ENCODE data around the gene NENF. TPM values are rescaled to one million over a fixed set of nuclear protein-coding genes. Genes with fewer than 3 reads are reported as not detected.

The NENF gene
- total RNA-seq, 2 donors from 2014 or later = 56.8 to 134 TPM

DNA sequence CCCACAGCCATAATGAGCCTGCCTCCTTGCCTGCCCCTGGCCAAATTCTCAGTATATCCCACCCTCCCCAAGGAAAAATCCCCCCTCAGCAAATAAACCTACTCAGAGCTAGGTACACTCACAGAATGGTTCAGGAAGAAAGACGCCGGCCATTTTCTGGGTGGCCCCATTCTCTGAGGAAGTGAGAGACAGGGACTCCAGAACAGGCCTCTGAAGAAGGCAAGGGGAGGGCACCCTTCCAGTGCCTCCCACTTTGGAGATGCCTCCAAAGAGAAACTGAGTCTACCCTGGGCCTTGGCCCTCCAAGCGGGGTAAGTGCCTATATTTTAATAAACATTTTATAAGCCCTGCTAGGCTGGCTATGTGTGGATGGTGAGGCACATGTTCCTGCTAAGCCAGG lies 20.3 kb upstream of the NENF start:
- Histone ChIP-seq H3K27me3 (no peaks in the 10 kb centered on the region), H3K9me3 (no peaks in the 10 kb centered on the region), H3K27ac (no peak overlapping the region), H3K4me3 (no peak overlapping the region), H3K36me3 (peaks cover 12% of the 10 kb centered on the region), H3K4me1 (peaks cover 0 to 14% of the 10 kb centered on the region in 2 donors)
- TF ChIP-seq, protein P1, sequence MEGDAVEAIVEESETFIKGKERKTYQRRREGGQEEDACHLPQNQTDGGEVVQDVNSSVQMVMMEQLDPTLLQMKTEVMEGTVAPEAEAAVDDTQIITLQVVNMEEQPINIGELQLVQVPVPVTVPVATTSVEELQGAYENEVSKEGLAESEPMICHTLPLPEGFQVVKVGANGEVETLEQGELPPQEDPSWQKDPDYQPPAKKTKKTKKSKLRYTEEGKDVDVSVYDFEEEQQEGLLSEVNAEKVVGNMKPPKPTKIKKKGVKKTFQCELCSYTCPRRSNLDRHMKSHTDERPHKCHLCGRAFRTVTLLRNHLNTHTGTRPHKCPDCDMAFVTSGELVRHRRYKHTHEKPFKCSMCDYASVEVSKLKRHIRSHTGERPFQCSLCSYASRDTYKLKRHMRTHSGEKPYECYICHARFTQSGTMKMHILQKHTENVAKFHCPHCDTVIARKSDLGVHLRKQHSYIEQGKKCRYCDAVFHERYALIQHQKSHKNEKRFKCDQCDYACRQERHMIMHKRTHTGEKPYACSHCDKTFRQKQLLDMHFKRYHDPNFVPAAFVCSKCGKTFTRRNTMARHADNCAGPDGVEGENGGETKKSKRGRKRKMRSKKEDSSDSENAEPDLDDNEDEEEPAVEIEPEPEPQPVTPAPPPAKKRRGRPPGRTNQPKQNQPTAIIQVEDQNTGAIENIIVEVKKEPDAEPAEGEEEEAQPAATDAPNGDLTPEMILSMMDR (IDR thresholded peaks at IDR 0.05) = no peak
- no peak for DNase-seq (ENCODE audit: low spot score)

DNA sequence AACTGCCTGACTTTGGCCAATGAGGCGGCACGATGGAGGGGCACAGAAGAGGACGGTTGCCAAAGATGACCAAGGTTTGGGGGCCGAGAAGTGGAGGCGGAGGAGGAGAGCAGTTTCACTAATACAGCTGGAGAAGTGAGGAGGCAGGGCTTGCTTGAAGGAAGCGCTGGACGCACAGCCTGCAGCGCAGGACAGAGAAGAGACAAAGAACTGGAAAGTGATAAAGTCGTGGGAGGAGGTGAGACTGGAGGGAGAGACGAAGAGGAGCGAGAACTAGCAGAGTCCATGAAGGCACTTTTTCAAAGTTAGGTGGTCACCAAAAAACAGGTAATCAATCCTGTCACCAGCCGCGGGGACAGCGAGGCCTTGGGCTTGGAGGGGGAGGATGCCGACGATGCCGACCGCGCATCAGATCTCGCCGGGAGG lies 18.8 kb upstream of the NENF start:
- Histone ChIP-seq H3K4me1 (peaks cover 0 to 14% of the 10 kb centered on the region in 2 donors), H3K9me3 (no peaks in the 10 kb centered on the region)

DNA sequence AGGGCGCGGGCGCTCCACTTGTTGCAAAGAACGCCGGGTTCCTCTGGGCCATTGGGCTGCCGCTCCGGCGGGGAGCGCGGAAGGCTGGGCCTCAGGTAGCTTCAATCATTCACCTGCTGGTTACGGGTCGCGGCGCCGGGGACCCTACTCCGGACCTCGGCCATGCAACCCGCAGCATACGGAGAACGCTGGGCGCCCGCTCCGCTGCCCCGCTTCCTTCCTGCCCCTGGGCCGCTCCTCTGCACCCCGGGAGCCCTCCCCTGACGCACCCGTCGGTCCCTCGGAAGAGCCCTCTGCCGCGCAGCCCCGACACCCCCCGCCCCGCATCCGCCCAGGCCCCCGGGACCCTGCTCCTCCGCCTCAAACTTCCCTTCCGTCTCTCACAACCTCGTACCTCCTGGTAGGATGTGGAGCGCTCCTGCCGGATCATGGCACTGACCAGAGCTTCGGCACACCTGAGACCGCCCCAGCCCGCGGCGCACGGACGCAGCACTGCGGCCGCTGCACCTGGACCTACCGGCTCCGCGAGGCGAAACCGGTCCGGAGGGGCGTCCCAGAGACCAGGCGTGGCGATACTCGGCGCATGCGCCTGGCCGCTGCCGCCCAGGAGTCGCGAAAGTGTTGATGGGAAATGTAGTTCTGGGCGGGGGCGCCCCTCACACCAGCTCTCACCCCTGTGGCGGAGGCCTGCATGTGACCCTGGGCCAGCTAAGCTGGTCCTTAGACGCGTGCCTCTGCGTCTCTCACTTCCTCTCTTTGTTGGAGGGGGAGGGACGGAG lies 18.2 kb upstream of the NENF start, which contains the start of gene PACC1:
Gene PACC1 (minus strand): TSS at position 559 of the 779 bp plus-strand sequence. CDS start 129 bp downstream, at position 430.
- no peaks in the 10 kb centered on the region for H3K9me3 ChIP-seq
- peaks cover 0 to 14% of the 10 kb centered on the region in 2 donors for H3K4me1 ChIP-seq
- H3K27ac ChIP-seq = peak within 1 kb of the TSS; percentile 50 to 59
- DNase-seq (ENCODE audit: low spot score) = peak; percentile 93
- TF ChIP-seq, protein P1 (IDR thresholded peaks at IDR 0.05) = peak in 1 of 2 donors; percentile 42
- peaks cover 9% of the 10 kb centered on the region for H3K36me3 ChIP-seq
- H3K27me3 ChIP-seq = no peaks in the 10 kb centered on the region
- peak within 1 kb of the TSS; percentile 73 to 86 for H3K4me3 ChIP-seq

More for the DNA sequence above, 18.8 kb upstream of the NENF start:
- TF ChIP-seq, protein P1 (IDR thresholded peaks at IDR 0.05) = no peak
- Histone ChIP-seq H3K27ac (peak overlapping the region in 1 of 2 donors; percentile 59), H3K4me3 (peak overlapping the region; percentile 73 to 86), H3K27me3 (no peaks in the 10 kb centered on the region), H3K36me3 (peaks cover 10% of the 10 kb centered on the region)
- no peak for DNase-seq (ENCODE audit: low spot score)

DNA sequence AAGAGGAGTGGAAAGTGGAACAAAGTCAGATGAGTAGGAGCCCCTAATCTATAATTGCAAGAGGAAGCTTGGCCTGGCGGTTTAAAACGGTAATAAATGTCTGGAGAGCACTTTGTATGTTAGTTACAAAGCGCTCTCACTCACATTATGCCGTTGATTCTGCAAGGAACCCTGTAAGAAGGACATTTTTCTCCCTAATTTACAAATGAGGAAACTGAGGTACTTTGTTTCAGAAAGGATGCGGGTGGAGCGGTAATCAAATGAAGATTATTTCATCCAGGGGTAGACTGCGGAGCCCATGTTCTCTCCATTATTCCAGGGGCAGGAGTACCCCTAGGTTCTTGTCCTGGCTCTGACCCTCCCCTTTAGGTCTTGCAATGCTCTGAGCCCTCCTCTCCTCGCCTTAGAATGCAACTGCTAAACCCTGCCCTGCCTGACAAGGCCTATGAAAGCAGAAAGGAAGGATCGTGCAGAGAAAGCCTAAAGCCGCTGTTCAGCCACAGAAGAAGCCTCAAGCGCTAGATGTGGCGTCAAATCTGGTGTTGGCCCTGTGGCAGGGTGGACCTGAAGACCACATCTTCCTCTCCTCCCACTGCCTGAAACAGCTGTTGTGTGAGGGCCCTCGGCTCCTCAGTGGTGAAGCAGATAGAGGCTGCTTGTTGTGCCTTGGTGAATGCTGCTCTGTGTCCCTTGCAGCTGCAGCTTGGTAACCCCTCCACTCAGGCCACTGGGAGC lies 17.4 kb upstream of the NENF start:
- H3K4me3 ChIP-seq = peak overlapping the region; percentile 73 to 86
- H3K27ac ChIP-seq = peak overlapping the region; percentile 50 to 59
- H3K4me1 ChIP-seq = peaks cover 0 to 14% of the 10 kb centered on the region in 2 donors
- H3K9me3 ChIP-seq = no peaks in the 10 kb centered on the region
- TF ChIP-seq, protein P1 (IDR thresholded peaks at IDR 0.05) = no peak
- no peaks in the 10 kb centered on the region for H3K27me3 ChIP-seq
- no peak for DNase-seq (ENCODE audit: low spot score)
- peaks cover 2% of the 10 kb centered on the region for H3K36me3 ChIP-seq

DNA sequence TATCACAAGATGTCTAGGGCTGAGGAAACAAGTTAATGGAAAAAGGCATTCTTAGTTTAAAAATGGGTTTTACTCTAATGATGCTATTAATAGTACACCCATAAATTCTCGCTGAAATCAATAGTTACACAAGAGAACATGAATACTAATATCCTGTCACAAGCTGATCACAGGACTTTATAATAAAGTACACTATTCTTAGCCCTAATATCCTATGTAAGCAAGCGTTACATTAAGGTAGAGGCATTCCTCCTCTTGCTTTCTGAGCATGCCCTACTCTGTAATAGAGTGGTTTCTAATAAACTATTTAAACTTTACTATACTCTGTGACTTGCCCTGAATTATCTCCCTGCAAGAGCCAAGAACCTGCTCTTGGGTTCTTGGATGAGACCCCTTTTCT lies 11.6 kb upstream of the NENF start:
- Histone ChIP-seq H3K9me3 (no peaks in the 10 kb centered on the region), H3K4me1 (no peaks in the 10 kb centered on the region), H3K4me3 (no peak overlapping the region), H3K36me3 (no peaks in the 10 kb centered on the region), H3K27me3 (no peaks in the 10 kb centered on the region), H3K27ac (no peak overlapping the region)
- no peak for DNase-seq (ENCODE audit: low spot score)
- TF ChIP-seq, protein P1 (IDR thresholded peaks at IDR 0.05) = no peak
